Naive thymus-derived CD4-positive, alpha-beta T cell (primary cell): ENCODE data around the gene MIS18A. TPM values are rescaled to one million over a fixed set of nuclear protein-coding genes. Genes with fewer than 3 reads are reported as not detected.
"Not testable (repeated sequence)": the region's sequence is repeated elsewhere in the genome, so short reads cannot be mapped to it uniquely, and the experiment has no call there.

Experiments
- ATAC-seq: fragments of 150-1000 bp; cut with Tn5 transposase; 2 replicates; pipeline ENCODE4 v1.10.0; 2021; ENCODE audit warnings: mild to moderate bottlenecking, moderate library complexity
- CTCF ChIA-PET: fragments of 350-600 bp; sonication (Branson Sonifier 250); formaldehyde crosslinking; loops from one replicate; lab custom pipeline; 2021; ENCODE audit warnings: antibody characterized with exemption; lab: Charles Lee
- POLR2A ChIA-PET: fragments of 350-600 bp; sonication (Branson Sonifier 250); formaldehyde crosslinking; loops from one replicate; lab custom pipeline; 2021; ENCODE audit warnings: antibody characterized with exemption, inconsistent platforms; lab: Charles Lee
- DNase-seq, 9 donors: peaks; one replicate each; pipeline versions ENCODE4 v3.0.0 to v3.0.0-alpha.2; 2020 to 2022; ENCODE audit warnings: mixed read lengths in 1 of 9
- H3K27ac ChIP-seq: one replicate; pipeline ENCODE4 v1.7.0; 2013; ENCODE audit warnings: mild to moderate bottlenecking, low read depth, low read length, moderate library complexity
- H3K27me3 ChIP-seq, 2 donors: one replicate each; pipeline ENCODE4 v1.7.0; 2013; ENCODE audit warnings: low read length in 2 of 2, mild to moderate bottlenecking in 2 of 2, moderate library complexity in 2 of 2; ENCODE audit not compliant: control insufficient read depth in 2 of 2, insufficient read depth in 2 of 2
- H3K36me3 ChIP-seq, 3 experiments: 1 replicate in 2 of 3; 2 replicates in 1 of 3; pipeline ENCODE4 v1.7.0; 2013; ENCODE audit warnings: low read length in 3 of 3, mild to moderate bottlenecking in 3 of 3, moderate library complexity in 1 of 3; ENCODE audit not compliant: insufficient read depth in 3 of 3, control insufficient read depth in 2 of 3
- H3K4me1 ChIP-seq, 2 donors: one replicate each; pipeline ENCODE4 v1.7.0; 2013; ENCODE audit warnings: low read length in 2 of 2, mild to moderate bottlenecking in 2 of 2, moderate library complexity in 1 of 2; ENCODE audit not compliant: control insufficient read depth in 2 of 2, insufficient read depth in 2 of 2
- H3K4me3 ChIP-seq: 2 replicates; pipeline ENCODE4 v1.7.0; 2013; ENCODE audit warnings: mild to moderate bottlenecking, low read length
- H3K9me3 ChIP-seq, 3 experiments: 1 replicate in 2 of 3; 2 replicates in 1 of 3; pipeline ENCODE4 v1.7.0; 2013; ENCODE audit warnings: low read length in 3 of 3; ENCODE audit not compliant: control insufficient read depth in 2 of 3
- H3K27ac Mint-ChIP-seq, 9 donors: one replicate each; pipeline ENCODE4 v1.8.0; 2020 to 2022; ENCODE audit warnings: mixed read lengths in 9 of 9, mild to moderate bottlenecking in 8 of 9, moderate library complexity in 5 of 9, inconsistent platforms in 2 of 9
- H3K27me3 Mint-ChIP-seq, 5 donors: one replicate each; pipeline ENCODE4 v1.8.0; 2021 to 2022; ENCODE audit warnings: mixed read lengths in 5 of 5, mild to moderate bottlenecking in 1 of 5
- H3K36me3 Mint-ChIP-seq, 5 donors: one replicate each; pipeline ENCODE4 v1.8.0; 2020 to 2022; ENCODE audit warnings: mixed read lengths in 5 of 5, mild to moderate bottlenecking in 3 of 5, inconsistent platforms in 1 of 5
- H3K4me1 Mint-ChIP-seq, 7 donors: one replicate each; pipeline ENCODE4 v1.8.0; 2020 to 2022; ENCODE audit warnings: mixed read lengths in 7 of 7, mild to moderate bottlenecking in 3 of 7, inconsistent platforms in 1 of 7
- H3K4me3 Mint-ChIP-seq, 10 donors: one replicate each; pipeline ENCODE4 v1.8.0; 2020 to 2022; ENCODE audit warnings: mild to moderate bottlenecking in 10 of 10, mixed read lengths in 10 of 10, moderate library complexity in 6 of 10, inconsistent platforms in 2 of 10
- H3K9me3 Mint-ChIP-seq, 11 donors: one replicate each; pipeline ENCODE4 v1.8.0; 2020 to 2022; ENCODE audit warnings: mixed read lengths in 11 of 11, mild to moderate bottlenecking in 4 of 11, inconsistent platforms in 1 of 11, moderate library complexity in 1 of 11
- intact Hi-C, 2 donors: fragments of 100-400 bp; cut with micrococcal nuclease; formaldehyde crosslinking; loops; one replicate each; pipeline ENCODE4 v1.15.1; 2023
- polyA plus RNA-seq, 2 donors: library from polyadenylated mRNA; unstranded; fragments of 300-500 nt; fragmentation: Illumina TruSeq; gene quantifications; one replicate each; pipeline ENCODE4 v1.2.3, GENCODE V29; 2021
- total RNA-seq, 6 experiments: library from RNA in 5 of 6; stranded (reverse) in 5 of 6; gene quantifications; 1 replicate in 5 of 6; 2 replicates in 1 of 6; pipeline ENCODE4 v1.2.3 and lab custom pipeline; 2021 to 2026

MIS18A gene
- total and polyA plus RNA-seq, 7 experiments from 2014 or later: 3.3 to 16.4 (median 9.4) TPM

DNA sequence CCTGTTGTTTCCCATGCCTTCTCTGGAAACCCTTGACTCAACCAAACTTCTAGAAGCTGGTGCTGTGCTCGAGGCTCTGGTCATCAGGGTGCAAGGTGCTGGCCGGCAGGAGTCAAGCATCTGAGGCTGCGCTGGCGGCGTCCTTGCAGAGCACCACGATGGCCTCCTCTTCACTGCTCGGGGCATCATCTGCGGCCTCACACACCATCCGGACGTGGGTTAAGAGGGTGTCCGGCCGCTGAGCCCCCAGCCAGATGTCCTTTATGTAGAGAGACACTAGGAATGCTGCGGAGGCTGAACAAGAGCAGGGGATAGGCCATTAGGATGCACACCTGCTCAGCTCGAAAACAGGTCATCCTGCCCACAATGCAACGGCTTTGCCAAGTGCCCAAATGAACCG lies 36.0 kb upstream of the MIS18A start:
- H3K36me3 Mint-ChIP-seq: peaks cover 0 to 50% (median 11%) of the 10 kb centered on the region in 5 donors
- H3K36me3 ChIP-seq: peaks cover 8 to 79% (median 20%) of the 10 kb centered on the region in 3 experiments
- no peak overlapping the region for H3K4me3 Mint-ChIP-seq
- ChIA-PET CTCF (no interaction called here), POLR2A (no interaction called here)
- no peaks in the 10 kb centered on the region for H3K27me3 Mint-ChIP-seq
- H3K4me1 Mint-ChIP-seq: peaks cover 0 to 2% (median 0%) of the 10 kb centered on the region in 7 donors
- intact Hi-C loops: no loop called here
- H3K4me3 ChIP-seq: no peak overlapping the region
- no peaks in the 10 kb centered on the region for H3K9me3 ChIP-seq
- H3K4me1 ChIP-seq: no peaks in the 10 kb centered on the region
- DNase-seq (no peak), ATAC-seq (no peak)
- no peaks in the 10 kb centered on the region for H3K9me3 Mint-ChIP-seq
- no peak overlapping the region for H3K27ac ChIP-seq
- H3K27ac Mint-ChIP-seq: no peak overlapping the region
- H3K27me3 ChIP-seq: no peaks in the 10 kb centered on the region

DNA sequence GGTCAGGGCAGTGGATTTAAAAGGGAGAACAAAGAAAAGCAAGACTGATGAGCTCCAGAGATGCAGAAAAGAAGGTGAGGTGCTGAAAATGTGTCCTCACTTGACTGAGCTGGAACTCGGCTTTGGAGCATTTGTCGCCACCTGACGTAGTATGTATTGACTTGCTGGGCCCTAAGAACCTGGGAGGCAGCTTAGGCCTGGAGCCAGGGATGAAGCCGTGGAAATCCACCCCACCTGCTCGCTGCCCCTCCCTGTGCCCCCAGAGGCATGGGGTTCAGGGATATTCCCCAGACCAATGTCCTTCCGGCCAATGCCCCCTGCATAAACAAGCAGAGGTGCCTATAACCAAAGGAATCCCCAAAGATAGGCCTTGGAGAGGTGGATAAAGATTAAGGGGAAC lies 34.1 kb upstream of the MIS18A start:
- peaks cover 0 to 66% (median 13%) of the 10 kb centered on the region in 3 experiments for H3K36me3 ChIP-seq
- peaks cover 0 to 38% (median 0%) of the 10 kb centered on the region in 5 donors for H3K36me3 Mint-ChIP-seq

DNA sequence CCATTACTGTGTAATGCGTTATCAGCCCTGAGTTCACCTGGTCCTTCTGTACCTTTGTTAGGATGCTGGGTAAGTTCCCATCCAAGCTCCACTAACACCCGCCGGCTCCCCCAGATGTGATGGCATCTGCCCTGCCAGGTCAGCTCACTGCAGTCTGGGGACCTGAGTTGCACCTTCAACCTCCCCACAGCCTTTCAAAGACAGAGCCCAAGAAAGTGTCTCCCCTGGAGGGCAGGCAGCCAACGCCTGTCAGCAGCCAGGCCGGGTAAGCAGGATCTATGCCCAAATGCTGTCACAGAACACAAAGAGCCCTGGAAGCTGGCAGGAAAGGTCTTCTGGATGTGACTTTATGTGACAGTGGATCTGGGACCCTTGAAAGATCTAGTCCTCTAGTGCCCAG lies 33.5 kb upstream of the MIS18A start:
- no peaks in the 10 kb centered on the region for H3K4me1 ChIP-seq
- ATAC-seq (no peak), DNase-seq (no peak)
- H3K27ac ChIP-seq: no peak overlapping the region
- ChIA-PET POLR2A (no interaction called here), CTCF (no interaction called here)
- peaks cover 0 to 2% (median 0%) of the 10 kb centered on the region in 7 donors for H3K4me1 Mint-ChIP-seq
- no peaks in the 10 kb centered on the region for H3K9me3 Mint-ChIP-seq
- H3K4me3 ChIP-seq: no peak overlapping the region
- H3K27ac Mint-ChIP-seq: peak overlapping the region in 1 of 9 donors; percentile 36
- no peak overlapping the region for H3K4me3 Mint-ChIP-seq
- intact Hi-C loops: no loop called here
- no peaks in the 10 kb centered on the region for H3K27me3 ChIP-seq
- H3K9me3 ChIP-seq: no peaks in the 10 kb centered on the region
- H3K27me3 Mint-ChIP-seq: no peaks in the 10 kb centered on the region
- peaks cover 0 to 33% (median 0%) of the 10 kb centered on the region in 5 donors for H3K36me3 Mint-ChIP-seq
- peaks cover 0 to 59% (median 13%) of the 10 kb centered on the region in 3 experiments for H3K36me3 ChIP-seq

More for the DNA sequence above, 34.1 kb upstream of the MIS18A start:
- H3K4me1 Mint-ChIP-seq: peaks cover 0 to 2% (median 0%) of the 10 kb centered on the region in 7 donors
- H3K9me3 Mint-ChIP-seq: no peaks in the 10 kb centered on the region
- POLR2A ChIA-PET: interaction anchor here (0.6 kb wide), 1 partner anchor 1285 kb away, joined by 4 read pairs; no protein-coding TSS in a partner anchor
- H3K4me3 Mint-ChIP-seq: no peak overlapping the region
- Histone ChIP-seq H3K27ac (no peak overlapping the region), H3K4me1 (no peaks in the 10 kb centered on the region), H3K4me3 (no peak overlapping the region), H3K27me3 (no peaks in the 10 kb centered on the region), H3K9me3 (no peaks in the 10 kb centered on the region)
- H3K27ac Mint-ChIP-seq: no peak overlapping the region
- DNase-seq: no peak
- intact Hi-C loops: no loop called here
- ATAC-seq: no peak
- CTCF ChIA-PET: no interaction called here
- H3K27me3 Mint-ChIP-seq: no peaks in the 10 kb centered on the region

DNA sequence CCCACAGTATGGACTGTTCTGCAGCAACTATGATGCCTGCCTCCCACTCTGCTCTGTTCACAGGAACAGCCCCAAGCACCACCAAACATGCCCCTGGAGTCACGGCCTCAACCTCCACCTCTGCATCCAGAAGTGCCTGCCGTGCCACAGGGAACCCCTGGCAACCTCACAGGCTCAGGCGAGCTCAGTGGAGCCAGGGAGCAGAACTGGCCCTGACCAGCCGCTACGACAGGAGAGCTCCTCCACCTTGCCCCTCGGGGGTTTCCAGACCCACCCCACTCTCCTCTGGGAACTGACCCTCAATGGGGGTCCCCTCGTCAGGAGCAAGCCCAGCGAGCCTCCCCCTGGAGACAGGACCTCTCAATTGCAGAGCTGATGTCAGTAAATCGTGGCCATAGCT lies 32.8 kb upstream of the MIS18A start:
- intact Hi-C loops: no loop called here
- Mint-ChIP-seq H3K4me1 (peaks cover 0 to 2% (median 0%) of the 10 kb centered on the region in 7 donors), H3K27me3 (no peaks in the 10 kb centered on the region), H3K9me3 (no peaks in the 10 kb centered on the region), H3K36me3 (peaks cover 0 to 34% (median 4%) of the 10 kb centered on the region in 5 donors), H3K4me3 (no peak overlapping the region), H3K27ac (peak overlapping the region in 1 of 9 donors; percentile 19)
- H3K4me1 ChIP-seq: no peaks in the 10 kb centered on the region
- no peaks in the 10 kb centered on the region for H3K9me3 ChIP-seq
- no peak overlapping the region for H3K27ac ChIP-seq
- H3K27me3 ChIP-seq: no peaks in the 10 kb centered on the region
- H3K4me3 ChIP-seq: no peak overlapping the region
- H3K36me3 ChIP-seq: peaks cover 0 to 52% (median 11%) of the 10 kb centered on the region in 3 experiments
- ATAC-seq: no peak
- ChIA-PET POLR2A (no interaction called here), CTCF (no interaction called here)
- no peak for DNase-seq

DNA sequence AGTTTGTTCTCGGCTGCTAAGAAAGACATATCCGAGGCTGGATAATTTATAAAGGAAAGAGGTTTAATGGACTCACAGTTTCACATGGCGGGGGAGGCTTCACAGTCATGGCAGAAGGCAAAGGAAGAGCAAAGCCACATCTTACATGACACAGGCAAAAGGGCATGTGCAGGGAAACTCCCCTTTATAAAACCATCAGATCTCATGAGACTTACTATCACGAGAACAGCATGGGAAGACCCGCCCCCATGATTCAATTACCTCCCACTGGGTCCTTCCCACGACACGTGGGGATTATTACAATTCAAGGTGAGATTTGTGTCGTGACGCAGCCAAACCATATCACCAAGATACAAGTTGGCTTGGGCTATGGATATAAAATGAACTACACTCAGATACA lies 32.1 kb upstream of the MIS18A start:
- H3K4me1 ChIP-seq, CTCF ChIA-PET, H3K9me3 ChIP-seq, intact Hi-C loops, H3K4me3 ChIP-seq, ATAC-seq, DNase-seq, H3K4me1 Mint-ChIP-seq, H3K4me3 Mint-ChIP-seq, H3K9me3 Mint-ChIP-seq, H3K27me3 ChIP-seq, H3K27ac ChIP-seq, H3K27me3 Mint-ChIP-seq, POLR2A ChIA-PET: not testable (repeated sequence)
- H3K27ac Mint-ChIP-seq: peak overlapping the region in 1 of 9 donors; percentile 72
- H3K36me3 Mint-ChIP-seq: peaks cover 0 to 34% (median 6%) of the 10 kb centered on the region in 5 donors
- H3K36me3 ChIP-seq: peaks cover 0 to 46% (median 5%) of the 10 kb centered on the region in 3 experiments

DNA sequence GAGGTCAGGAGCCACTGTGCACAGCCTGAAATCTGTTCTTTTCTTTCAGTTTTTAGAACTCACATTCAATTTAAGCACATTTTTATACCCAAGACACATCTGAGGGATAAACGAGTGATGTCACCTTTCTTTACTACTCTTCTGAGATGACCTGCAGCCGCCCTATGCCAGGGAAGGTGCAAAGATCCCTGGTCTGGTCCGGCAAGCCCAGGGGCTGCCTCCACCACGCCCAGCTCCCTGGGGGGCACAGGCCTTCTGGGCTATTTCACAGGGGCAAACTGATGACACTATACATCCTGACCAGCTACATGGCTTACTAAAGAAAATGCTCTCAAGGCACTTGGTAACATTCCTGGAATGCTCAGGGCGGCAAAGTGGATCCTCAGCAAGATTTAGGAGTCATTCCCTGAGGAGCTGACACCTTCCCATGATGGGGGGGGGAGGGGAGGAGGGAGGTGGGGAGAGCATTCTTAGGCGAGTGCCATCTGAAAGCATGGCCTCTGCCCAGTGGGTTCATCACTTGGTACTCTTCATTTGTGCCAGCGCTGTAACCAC lies 31.1 kb upstream of the MIS18A start:
- DNase-seq (no peak), ATAC-seq (no peak)
- Mint-ChIP-seq H3K27ac (peak overlapping the region in 1 of 9 donors; percentile 36), H3K36me3 (peaks cover 0 to 37% (median 6%) of the 10 kb centered on the region in 5 donors), H3K27me3 (no peaks in the 10 kb centered on the region), H3K4me1 (peaks cover 0 to 4% (median 0%) of the 10 kb centered on the region in 7 donors), H3K9me3 (no peaks in the 10 kb centered on the region), H3K4me3 (no peak overlapping the region)
- POLR2A ChIA-PET: no interaction called here
- Histone ChIP-seq H3K4me3 (no peak overlapping the region), H3K4me1 (no peaks in the 10 kb centered on the region), H3K36me3 (peaks cover 0 to 38% (median 3%) of the 10 kb centered on the region in 3 experiments), H3K27ac (no peak overlapping the region), H3K9me3 (no peaks in the 10 kb centered on the region), H3K27me3 (no peaks in the 10 kb centered on the region)
- CTCF ChIA-PET: no interaction called here
- intact Hi-C loops: no loop called here

DNA sequence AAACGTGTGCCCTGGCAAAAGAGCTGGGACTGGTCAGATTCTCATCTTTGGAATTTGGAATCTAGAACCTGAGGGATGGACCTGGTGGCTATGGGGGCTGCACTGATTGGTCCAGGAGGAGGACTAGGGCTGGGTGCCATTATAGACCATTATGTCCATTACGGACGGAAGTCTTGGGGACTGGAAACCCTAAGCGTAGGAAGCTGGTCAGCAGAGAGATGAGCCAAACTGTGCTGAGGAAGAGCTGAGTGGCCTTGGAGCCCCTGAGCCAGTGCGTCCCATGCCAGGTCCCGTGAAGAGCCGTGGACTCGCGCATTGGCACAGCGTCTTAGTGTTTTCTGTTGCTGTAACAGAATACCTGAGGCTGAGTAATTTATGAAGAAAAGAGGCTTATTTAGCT lies 29.8 kb upstream of the MIS18A start:
- Mint-ChIP-seq H3K27ac (peak overlapping the region in 2 of 9 donors; percentile 18 to 56), H3K4me1 (peaks cover 0 to 4% (median 0%) of the 10 kb centered on the region in 7 donors), H3K36me3 (peaks cover 0 to 38% (median 4%) of the 10 kb centered on the region in 5 donors), H3K9me3 (no peaks in the 10 kb centered on the region), H3K4me3 (no peak overlapping the region), H3K27me3 (no peaks in the 10 kb centered on the region)
- H3K4me3 ChIP-seq: no peak overlapping the region
- H3K9me3 ChIP-seq: no peaks in the 10 kb centered on the region
- no peaks in the 10 kb centered on the region for H3K4me1 ChIP-seq
- ATAC-seq (no peak), DNase-seq (no peak)
- H3K36me3 ChIP-seq: peaks cover 0 to 27% (median 3%) of the 10 kb centered on the region in 3 experiments
- POLR2A ChIA-PET: no interaction called here
- no peaks in the 10 kb centered on the region for H3K27me3 ChIP-seq
- no peak overlapping the region for H3K27ac ChIP-seq
- CTCF ChIA-PET: interaction anchor here (0.6 kb wide), 1 partner anchor 22 kb away, joined by 3 read pairs; no protein-coding TSS in a partner anchor
- intact Hi-C loops: no loop called here
